ENCODE results near the gene DGKB.

DNA sequence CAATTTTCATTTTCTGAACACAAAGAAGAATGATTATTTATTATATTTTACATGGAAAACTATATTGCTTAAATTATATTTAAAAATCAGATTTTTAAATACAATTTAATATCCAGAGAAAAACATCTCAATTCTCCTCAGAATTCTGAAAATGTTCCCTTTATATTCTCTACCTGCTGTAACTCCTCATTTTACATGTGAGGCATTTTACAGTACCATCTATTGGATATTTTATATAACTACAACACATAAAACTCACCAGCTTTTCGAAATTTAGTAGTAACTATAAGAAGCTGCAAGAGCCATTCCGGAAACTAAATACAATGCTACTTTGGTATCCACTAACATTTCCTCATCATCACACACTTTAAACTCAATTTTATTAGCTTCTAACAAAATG, 264.6 kb downstream of the DGKB start:
- TF ChIP-seq FOXM1 (IDR thresholded peaks at IDR 0.05; ENCODE audit: borderline replicate concordance) (no peak), BHLHE40 (IDR thresholded peaks at IDR 0.05; ENCODE audit: borderline replicate concordance) (no peak), ELF4 (IDR thresholded peaks at IDR 0.05) (no peak), FOXK2 (IDR thresholded peaks at IDR 0.05) (no peak)

Data from HEK293T (cell line).